GM12872 (cell line): ENCODE data around the gene POLR2L.

Experiments used
- TF ChIP-seq, protein P1 (sequence below): IDR thresholded peaks from 3 replicates; pipeline ENCODE4 v1.5.1; 2011; ENCODE audit warnings: low read depth, mild to moderate bottlenecking, low read length, moderate library complexity; ENCODE audit not compliant: insufficient read depth

POLR2L gene

DNA sequence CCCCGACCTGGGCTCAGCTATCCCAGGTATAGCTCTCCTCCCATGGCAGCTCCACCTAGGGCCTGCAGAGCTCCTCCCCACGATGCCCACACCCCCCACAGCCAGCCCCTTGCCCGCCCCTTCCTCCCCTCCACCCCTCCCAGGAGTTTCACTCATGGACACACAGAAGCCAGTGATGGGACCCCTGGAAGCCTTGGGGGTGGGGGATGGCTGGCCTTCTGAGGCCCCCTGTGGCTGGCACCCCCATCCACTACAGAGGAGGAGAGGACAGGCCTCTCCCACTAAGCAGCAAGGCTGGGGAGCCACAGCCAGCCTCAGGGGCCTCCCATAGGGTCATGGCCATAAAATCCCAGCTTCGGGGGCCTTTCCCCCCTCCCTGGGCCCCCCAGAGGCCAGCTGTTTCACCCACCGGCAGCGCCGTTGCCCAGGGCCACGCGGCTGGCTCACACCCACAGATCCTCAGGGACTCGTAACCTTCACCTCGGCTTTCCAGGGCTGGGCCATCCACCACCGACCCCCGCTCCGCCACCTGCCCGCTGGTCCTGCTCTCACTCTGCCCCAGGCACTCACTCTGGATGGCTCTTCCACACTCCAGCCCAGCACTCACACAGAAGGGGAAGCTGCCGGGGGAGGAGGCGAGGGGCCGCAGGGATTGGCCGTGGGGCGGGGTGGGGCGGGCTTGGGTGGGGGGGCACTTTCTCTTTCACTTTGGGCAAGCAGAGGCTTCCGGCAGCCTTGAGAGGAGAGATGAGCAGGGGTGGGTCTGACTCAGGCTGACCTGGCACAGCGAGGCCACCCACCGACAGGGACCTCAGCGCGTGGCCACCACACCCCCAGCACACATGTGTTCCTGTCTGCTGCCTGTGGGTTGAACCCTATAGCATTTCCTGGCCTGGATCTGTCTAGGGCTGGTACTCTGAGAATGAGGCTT, 46.4 kb downstream of the POLR2L start:
- TF ChIP-seq, protein P1, sequence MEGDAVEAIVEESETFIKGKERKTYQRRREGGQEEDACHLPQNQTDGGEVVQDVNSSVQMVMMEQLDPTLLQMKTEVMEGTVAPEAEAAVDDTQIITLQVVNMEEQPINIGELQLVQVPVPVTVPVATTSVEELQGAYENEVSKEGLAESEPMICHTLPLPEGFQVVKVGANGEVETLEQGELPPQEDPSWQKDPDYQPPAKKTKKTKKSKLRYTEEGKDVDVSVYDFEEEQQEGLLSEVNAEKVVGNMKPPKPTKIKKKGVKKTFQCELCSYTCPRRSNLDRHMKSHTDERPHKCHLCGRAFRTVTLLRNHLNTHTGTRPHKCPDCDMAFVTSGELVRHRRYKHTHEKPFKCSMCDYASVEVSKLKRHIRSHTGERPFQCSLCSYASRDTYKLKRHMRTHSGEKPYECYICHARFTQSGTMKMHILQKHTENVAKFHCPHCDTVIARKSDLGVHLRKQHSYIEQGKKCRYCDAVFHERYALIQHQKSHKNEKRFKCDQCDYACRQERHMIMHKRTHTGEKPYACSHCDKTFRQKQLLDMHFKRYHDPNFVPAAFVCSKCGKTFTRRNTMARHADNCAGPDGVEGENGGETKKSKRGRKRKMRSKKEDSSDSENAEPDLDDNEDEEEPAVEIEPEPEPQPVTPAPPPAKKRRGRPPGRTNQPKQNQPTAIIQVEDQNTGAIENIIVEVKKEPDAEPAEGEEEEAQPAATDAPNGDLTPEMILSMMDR = no peak

DNA sequence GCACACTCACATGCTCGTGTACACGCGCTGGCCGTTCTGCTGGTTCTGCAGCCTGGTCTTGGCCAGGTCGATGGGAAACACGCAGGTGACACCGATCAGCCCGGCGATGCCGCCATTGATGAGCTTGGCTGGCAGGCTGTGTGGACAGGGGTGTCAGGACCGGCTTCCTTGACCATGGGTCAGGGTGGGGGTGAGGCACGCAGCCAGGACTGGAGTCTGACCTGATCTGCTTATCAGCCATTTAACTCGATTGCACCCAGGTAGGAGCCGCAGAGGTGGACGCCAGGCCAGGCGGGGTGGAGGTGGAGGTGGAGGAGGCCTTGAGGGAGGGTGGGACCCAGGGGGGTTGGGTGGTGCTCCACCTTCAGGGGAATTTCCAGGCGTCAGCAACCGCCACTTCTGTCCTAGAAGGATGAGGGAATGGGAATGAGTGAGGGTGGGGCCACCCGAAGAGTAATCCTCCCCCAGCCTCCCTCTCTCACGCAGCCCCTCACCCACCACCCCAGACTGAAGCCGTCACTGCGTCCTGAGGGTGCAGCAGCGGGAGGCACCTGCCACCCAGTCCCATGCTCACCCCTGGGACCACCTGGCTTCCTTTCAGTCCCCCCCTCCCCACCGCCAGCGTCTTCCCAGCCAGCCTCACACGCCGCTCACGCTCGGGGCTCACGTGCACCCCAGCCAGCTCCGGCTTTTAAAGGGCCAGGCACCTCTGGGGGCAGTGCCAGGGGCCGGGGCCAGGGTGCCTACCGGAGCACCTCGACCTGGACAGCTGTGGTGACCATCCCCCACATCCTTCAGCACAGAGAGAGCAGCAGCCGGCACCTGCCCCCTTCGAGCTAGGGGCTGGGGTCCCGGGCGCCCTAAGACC, 47.3 kb downstream of the POLR2L start:
- TF ChIP-seq, protein P1 = no peak

DNA sequence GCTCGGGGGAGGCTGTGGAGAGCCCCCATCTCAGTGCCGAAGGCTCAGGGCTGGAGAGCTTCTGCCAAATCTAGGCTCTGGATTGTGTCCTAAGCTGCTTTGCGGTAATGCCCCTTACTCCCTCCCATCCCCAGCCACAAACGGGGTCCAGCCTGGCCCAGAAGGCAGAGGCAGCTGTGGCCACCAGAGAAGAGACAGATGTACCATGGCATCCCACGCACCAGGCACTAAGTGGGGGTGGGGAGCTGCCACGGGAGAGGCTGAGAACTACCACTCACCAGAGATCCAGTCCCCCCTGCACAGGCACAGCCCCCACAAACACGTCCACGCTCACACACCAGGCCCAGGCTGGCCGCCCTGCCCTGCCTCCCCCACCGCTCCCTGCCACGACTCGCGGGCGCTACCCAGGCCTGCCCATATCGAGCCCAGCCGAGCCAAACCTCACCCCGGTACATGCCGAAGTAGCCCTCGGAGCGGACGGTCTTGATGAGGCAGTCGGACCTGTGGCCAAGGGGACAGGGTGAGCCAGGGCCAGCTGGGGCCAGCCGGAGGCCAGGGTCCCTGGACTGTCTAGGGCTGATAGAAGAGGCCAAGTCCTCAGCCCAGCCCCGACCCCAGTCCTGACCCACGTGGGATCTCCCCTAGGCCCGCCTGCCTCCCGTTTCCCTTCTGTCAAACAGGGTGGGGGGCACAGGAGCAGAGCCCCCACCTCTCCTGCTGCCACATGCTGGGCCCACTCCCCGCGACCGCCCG, 48.1 kb downstream of the POLR2L start:
- TF ChIP-seq, protein P1 = no peak

DNA sequence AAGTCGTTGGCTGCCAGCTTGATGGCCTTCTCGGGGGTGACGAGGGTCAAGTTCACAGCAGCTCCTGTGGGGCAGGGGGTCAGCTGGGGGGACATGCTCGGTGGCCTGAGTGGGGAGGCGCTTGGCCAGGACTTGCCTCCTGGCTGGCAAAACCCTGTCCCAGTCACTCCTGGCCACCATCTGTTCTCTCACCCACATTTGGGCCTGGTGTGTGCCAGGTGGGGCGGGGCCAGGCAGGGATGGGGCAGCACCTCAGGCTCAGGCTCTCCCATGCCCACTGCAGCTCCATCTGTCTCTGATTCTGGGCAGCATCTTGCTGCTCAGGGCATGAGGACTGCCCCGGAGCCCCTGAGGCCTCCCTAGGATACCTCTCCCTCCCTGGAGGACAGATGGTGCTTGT, 48.8 kb downstream of the POLR2L start:
- TF ChIP-seq, protein P1 = no peak

DNA sequence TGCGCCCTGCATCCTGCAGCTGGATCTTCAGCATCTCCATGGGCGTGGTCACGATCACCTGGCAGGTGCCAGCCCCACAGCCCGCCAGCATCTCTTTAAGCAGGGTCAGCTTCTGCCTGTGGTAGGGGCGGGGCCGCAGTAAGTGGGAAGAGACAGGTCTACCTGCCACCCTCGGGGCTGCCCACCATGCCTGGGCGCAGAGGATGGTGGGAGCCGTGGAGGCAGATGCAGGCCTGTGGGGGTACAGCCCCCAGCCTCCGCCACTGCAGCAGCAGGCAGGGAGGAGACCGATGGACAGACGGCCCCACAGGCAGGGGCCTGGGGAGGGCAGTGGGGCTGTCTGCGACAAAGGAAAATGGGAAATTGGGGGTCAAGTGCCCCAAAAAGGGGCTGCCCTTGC, 49.5 kb downstream of the POLR2L start:
- TF ChIP-seq, protein P1 = no peak

DNA sequence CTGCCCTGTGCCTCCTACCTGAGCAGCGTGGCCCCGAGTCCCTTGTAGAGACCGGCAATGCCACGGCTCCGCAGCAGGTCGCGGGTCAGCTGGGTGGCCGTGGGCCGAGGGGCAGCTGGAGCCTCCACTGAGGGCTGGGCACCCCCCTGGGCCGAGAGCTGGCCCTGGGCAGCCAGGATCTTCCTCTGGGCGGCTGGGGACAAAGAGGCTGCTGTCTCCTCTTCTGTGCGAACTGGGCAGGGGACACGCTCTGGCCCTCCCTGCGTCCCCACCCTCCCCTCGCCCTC, 49.9 kb downstream of the POLR2L start:
- TF ChIP-seq, protein P1 = no peak
